ENCODE data around the gene TTLL11.

The TTLL11 gene

DNA sequence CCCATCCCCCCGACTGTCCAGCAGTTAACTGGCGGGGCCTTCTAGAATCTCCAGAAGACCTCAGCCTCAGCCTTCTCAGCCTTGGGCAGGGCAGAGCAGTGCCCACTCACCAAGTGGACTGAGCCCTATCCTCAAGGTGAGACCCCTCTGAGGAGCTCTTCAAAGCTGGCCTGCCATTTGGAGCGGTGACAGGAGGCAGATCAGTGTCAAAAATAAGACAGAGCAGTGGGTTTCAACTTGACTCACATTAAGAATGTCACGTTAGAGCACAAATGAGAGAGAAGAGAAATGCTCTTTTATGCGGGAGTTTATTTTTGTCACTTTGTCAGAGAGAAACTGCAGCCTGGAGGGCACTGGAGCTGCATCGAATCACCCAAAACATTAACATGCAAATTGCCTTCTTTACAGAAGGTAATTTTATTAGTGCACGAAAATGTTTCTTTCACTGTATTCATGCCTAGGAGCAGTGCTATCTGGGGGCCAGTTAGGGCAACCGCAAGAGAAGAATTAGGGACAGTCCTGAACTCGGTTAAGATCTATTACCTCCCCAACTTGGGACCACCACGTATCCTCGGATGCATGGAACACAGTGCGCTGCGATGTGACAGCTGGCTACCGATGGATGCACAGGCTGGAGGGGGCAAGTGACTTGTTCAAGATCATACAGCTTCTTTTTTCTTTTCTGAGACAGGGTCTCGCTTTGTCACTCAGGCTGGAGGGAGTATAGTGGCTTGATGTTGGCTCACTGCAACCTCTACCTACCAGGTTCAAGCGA is 253.2 kb downstream of the TTLL11 start:
- DNase-seq = no peak

DNA sequence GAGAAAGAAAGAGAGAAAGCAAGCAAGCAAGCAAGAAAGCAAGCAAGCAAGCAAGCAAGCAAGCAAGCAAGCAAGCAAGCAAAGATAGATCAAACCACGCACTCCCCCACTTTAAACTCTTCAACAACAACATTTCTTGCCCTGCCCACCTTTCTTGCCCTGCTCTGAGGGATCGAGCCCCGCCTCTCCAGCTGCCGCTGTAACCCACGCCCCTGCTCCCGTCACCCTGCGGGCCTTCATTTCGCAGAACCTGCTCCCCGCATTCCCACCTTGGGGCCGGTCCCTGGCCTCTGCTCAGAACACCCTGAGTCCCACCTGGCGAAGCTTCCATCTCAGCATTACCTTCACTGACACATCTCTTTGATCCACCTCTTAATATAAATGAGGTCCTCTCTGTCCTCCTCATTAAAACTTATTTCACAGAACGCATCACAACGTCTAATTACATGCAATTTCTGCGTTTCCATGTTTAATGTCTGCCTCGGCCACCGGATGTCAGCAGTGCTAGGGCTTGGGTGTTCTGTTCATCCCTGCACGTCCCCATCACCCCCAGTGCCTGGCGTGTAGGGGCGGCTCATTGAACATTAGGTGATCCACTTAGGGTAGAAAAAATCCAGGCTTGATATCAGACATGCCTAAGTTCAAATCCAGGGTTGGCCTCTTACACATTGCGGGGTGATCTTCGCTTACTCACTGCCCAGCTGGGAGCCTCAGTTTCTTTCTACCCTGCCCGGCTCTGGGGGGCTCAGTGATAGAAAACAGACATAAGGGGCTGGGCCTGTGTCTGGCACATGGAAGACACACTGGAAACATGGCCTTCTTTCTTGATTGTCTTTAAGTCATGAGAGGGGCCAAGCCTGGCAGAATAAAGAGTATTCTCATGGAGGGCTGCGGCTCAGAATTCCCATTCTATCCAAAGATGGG is 254.1 kb downstream of the TTLL11 start:
- no peak for DNase-seq

DNA sequence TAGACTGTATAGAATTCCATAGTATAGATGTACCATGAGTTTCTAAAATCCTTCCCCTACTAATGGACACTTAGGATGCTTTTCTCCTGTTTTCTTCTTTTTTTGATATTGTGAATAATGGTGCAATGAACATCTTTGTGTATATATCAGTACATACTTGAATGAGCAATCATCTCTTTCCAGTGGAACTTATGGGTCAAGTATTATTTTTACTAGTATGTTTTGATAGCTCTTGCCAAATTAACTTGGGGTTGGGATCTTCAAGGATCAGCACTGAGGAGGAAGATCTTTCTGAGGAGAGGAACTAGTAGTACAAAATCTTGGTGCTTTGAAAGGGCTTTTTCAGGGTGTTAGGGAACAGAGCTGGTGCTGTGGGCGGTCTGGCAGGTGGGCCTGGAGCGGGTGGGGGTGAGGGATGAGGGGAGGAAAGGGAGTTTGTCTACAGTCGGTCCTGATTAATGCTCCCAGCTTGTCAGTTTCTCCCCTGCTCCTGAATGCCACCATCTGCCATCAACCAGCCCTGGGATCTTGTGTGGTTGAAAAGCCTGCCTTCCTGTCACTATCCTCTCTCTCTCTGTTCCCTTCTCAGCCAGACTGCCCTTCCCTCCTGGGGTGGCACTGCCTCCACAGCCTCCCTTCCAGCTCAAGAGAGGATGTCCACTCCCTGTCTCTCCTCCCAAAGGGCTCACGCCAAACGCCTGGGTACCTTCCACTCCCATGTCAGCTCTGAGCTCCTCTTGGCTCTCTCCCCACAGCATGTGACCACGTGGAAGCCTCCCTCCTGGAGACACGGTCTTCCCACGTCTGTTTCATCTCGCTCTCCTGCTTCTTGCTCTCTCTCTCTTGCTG is 255.8 kb downstream of the TTLL11 start:
- DNase-seq = no peak

DNA sequence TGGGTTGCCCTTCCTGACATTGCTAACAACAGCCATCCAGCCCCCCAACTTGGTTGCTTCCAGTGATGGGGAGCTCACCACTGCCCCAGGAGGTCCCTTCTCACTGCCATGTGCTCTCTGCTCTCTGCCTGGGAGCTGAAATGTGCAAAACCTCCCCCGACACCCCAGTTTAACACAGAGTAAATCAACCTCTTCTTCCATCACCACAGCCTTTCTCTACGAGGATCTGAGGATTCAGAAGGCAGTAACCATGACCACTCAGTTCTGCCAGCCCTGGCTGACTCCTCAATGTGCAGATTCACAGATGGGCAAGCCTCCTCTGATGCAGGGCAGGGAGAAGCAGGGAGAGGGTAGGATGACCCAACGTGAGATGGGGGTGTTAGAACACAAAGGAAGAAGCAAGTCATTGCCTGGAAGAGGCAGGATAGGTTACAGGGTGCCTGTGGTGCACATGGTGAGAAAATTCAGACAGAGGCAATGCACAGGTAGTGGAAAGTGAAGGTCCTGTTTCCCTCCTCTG is 256.7 kb downstream of the TTLL11 start:
- DNase-seq = no peak

DNA sequence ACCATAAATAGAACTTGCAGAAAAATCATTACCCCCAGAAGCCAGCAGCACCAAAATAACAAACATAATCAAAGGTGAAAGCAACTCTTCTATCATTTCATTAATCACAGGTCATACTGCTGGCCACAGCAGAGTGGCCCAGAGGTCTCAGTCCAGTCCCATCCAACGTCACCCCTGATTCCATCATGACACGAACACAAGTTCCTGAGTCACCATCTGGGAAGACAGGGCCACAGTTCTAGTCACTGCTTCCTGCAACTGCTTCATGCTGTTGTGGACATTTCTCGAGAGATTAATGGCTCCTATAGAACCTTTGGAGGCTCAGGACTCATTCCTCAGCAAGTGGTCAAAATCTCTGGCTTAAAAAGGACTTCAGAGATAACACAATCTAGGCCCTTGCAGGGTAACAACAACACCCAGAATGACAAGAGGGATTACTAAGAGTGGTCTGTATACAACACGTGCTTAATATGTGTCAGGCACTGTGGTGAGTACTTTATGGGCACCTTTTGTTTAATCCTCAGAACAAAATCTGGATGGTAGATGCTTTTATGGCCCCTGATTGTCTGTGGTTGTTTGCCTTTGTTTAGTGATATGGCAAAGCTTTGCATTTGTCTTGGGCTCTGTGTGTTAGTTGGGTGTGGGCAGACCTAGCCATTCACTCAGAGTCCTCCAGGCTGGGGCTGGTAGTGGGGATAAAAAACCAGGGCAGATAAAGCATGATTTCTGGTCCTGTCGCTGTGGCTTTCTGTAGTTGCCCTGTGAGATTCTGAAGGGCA is 257.3 kb downstream of the TTLL11 start:
- no peak for DNase-seq

DNA sequence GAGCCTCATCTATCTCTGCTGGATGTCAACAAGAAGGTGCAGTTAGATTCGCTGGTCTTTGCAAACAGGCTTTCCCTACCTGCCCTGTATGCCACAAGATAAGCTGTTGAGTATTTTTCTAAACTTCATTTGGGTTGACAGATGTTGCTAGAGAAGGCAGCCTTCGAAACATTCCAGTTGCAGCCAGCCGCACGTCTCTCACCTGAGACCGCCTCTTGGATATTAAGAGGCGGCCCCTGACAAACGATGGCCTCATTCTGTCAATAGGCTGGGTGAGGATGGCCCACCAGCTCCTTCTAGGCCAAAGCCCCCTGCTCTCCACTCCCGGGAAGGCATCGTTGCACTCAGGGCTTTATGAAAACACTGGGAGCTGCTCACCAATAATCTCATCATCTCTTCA is 260.0 kb downstream of the TTLL11 start:
- no peak for DNase-seq

DNA sequence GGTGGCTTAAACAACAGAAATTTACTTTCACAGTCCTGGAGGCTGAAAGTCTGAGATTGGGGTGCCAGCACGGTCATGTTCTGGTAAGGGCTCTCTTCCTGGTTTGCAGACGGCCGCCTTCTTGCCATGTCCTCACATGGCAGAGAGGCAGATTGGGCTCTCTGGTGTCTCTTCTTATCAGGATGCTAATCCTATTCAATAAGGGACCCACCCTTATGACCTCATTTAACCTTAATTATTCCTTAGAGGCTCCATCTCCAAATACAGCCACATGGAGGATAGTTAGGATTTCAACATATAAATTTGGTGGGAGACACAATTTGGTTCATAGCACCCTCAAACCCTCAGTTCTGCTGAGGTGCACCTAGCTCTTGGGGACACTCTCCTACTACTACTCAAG is 261.2 kb downstream of the TTLL11 start:
- no peak for DNase-seq

DNA sequence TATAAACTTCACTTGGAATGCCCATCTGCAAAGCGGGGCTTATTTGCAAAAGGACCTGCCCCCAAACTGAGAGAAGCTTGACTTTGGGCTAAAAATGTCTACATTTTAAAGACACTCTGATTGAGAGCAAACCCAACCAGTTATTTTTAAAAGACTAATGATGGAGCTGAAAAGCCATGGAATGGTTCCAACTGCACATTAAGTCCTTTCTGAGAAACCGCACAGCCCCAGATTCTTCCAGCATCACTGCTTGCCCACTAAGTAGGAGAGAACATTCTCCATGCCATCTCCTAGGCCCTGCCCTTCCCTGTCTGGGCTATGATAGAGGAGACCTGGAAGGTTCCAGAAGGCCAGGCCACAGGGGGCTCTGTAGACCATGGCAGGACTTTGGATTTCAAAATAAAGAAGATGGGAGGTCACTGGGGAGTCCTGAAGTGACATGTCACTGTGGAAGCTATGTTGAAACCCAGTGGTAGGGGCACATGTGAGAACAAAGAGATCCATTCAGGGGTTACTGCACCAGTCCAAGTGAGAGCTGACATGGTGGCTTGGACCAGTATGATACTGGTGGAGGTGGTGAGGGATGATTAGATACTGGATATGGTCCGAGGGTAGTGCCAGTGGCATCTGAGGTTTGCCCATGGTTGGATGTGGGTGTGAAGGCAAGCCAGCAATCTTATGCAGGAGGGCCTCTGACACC is 262.5 kb downstream of the TTLL11 start:
- no peak for DNase-seq

DNA sequence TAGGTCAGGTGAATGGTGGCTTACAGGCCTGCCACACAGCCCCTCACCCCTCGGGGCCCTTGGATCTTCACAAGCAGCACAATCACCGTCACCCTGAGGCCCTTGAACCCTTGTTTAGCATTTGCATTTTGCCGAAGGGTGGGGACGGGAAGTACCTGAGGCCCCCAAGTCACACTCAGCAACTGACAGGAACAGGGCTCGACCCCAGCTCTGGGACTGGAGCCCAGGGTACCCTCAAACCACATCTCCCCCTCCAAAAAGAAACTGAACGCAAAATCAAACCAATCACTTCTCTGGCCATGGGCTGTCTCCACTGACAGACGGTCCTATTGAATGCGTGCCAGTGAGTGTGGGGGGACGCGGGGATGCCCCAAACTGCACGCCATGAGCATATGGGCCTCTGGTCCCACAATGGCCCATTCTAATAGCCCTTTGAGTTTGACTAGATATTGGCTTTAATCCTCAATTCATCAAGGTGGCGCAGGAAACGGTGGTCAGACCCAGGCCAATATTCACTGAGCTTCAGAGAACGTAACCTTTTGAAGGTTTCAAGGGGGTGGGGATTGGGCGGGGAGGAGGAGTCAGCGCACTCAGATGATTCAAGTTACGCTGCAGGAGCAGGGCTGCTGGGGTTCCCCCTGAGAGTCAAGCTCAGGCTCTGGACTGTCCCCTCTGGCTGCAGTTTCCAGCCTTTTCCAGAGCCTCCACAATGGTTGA is 265.7 kb downstream of the TTLL11 start:
- DNase-seq = no peak

DNA sequence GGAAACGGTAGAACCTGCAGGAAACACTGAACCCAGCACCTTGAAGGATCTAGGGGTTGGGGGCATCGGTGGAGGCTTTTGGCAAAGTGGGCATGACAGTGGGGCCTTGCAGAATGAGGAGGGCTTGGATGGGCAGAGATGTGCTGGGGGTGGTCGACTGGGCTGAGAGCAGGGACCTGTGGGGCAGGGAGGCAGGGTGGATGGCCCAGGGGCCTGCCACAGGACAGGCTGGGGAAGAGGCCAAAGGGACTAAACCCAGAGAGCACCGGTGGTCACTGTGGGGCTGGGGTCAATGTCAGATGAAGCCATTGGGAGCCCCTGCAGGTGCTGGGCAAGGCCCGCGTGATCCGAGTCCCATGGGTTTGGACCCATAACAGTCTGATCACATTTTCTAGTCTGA is 266.4 kb downstream of the TTLL11 start:
- no peak for DNase-seq

DNA sequence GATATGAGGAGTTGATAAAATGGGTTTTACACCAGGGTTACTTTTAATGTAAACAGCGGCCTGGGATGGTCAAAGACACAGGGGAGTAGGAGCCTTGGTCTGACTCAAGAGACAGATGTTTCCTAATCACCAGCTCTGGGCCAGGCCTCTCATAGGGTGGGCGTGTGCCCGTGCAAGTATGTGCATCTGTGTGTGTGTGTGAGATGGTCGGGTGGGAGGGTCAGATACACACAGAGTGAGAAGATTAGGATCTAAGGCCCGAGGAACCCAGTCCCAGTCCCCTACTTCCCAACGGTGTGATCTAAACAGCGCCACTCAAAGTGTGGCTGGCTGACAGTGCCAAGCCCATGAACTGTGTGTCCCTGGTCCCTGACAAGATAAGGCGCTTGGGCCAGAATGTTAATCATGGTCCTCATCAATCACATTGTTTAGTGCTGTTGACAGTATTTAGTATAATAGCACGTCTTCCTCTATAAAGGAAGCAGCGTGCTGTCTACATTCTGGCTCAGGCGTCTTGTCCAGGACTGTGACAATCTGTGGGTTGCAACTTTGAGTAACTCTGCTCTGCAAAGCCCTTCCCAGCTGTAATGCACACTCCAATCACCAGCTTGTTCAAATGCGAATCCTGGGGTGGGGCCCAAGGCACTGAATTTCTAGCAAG is 267.9 kb downstream of the TTLL11 start:
- no peak for DNase-seq

DNA sequence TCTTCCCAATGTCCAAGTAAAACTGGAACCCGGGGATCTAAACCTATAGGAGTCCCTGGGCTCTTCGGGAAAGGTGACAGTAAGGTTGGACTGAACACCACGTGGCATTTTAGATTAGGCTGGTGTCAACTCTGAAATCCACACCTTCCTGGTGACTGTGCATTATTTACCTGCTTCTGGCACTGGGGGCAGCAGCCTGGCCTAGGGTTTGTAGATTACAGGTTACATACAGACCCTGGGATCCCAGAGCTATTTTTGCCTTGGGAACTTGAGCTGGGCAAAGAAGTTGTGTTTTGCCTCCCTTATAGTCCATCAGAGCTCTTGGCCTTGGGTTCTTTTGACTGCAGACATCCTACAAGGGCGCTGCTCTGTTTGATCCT is 268.5 kb downstream of the TTLL11 start:
- DNase-seq = no peak

DNA sequence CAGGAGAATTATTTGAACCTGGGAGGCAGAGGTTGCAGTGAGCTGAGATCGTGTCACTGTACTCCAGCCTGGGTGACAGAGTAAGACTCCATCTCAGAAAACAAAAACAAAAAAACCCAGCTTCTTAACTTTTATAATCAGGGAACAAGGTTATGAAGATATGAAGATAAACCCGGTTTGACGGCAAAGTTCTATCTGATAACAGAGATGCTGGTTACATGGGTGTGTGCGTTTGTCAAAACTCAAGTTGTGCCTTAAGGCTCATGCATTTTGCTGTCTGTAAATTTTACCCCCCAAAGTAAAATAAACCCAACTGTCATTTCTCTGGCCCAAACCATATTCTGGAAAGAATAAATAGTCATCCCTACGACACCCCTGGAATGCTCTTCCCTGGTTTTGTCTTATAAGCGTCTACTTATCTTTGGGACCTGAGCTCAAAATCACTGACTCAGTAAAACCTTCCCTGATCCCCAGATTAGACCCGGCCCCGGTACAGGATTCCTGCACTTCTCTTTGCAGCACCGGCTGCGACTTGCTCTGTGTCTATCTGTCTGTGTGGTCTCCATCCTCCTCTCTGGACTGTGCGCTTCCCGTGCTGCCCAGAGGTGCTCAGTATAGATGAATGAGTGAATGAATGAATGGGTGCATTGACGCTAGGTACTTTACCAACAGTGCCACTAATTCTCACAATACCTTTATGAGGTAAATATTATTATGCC is 269.5 kb downstream of the TTLL11 start:
- no peak for DNase-seq

DNA sequence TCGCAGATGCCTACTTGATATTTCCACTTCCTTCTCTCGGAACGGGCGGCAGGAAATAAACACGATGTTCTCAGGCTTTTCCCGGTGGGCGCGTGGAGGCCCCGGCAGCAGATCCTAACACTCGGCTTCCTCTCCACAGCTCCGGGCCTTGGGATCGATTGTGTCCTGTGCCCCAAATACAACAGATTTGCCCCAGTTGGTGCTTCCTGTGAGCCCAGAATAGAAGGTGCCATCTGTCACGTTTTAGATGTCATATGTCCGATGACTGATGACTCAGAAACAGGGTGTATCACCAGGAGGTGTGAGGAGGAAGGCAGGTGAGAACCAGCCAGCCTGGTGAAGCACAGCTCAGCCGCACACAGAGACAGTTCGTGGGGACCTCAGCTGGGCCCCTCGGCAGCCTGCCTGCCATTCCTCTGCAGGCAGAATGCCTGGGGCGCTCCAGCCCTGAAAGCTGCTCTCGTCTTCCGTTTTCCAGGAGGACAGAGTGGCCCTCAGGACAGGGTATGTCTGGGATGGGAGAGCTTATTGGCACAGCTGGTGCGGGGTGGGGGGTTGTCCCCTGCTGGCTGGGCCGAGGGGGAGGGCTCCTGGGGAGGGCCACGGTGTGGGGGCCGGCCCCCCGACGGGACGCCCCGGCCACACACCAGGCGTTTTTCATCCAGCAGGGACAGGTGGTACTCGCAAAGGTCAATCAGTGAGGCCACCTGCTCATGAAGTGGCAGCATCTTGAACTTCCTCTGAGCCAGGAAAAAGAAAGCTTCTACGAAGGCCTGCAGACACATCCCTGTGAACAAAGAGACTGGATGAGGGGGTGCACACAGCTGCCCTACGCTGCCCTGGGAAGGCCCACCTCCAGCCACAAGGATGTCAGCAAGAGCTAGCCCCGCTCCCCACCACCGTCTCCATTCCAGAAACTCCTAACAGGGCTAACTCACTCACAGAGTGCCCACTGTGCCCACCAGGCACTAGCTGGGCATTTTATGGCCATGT is 270.7 kb downstream of the TTLL11 start:
- no peak for DNase-seq

DNA sequence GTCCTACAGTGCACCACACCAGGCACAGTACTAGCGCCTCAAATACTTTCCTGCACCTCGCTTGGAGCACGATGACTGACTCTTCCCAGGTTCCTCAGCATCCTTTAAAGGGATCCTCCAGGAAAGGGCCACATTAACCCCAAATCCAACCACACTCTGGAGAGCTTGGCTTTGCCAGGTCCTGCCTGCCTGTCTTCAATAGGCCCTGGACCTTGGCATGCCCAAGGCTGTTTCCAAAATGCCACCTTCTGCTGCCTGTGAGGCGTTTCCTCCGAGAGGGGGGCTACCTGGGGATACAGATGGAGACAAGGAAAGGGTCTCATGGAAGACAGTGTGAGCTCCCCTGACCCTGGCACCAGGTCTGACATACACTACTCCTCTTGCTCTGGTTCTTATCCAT is 271.8 kb downstream of the TTLL11 start:
- no peak for DNase-seq

DNA sequence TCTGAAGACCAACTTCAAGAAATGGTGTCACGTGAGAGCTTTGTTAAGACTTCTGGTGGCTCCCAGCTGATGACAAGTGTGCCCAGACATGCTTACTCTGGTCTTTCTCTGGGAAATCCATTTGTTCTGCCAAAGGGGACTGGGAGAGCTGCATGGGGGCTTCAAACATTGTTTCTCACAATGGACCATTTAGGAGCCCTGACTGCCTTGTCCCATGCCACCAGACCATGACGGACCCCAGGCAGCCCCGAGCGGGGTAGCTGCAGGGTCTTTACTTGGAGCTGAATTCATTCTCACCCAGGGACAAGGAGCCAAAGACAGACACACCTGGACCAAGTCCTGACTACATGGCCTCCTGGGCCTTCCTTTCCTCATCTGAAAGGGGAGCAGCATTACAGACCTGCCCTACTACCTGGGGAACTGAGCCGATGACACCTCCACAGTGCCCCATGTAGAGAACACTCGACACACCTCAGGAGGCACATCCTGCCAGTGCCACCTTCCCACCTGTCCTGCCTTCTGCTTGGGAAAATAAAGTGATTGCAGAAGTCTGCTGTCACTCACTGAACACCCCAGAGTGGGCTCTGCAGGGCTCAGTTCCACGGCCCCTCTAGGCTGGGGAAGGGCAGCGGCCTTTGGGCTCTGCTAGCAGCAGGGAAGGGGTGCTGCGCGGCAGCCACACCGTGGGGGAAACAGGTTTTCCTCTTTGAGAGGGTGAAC is 272.7 kb downstream of the TTLL11 start:
- no peak for DNase-seq

DNA sequence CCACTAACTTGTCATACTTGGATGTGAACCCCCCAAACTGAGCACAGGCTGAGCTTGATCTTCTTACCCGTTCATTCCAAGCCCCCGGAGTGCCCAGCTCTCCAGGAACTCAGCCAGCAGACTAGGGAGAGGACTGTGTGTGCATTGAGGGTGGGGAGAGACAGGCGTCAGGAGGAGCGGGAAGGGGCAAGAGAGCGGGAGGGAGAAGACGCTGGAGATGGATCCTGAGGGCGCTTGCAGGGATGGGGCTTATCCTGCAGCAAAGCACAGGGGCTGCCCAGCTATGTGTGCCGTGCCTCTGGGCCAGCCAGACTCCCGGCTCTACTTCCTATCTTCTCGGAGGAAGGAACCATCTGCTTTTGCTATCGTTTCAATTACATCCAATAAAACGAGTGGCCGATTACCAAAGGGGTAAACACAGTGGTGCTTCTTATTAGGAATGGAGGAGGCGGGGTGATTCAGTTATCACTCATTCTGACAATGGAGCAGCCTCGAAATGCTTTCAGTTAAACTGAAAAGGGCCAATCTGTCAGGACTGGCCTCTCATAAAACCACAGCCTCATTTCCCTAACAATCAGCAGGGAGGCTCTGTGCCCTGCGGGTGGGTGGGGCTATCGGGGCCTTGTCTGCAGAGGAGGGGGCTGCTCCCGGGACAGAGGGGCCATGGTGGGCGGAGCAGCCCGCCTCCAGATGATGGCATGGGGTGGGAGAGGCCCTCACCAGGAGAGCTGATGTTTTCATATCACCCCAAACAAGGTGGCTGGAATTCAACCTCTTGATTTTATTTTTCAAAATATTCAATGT is 273.5 kb downstream of the TTLL11 start:
- DNase-seq = no peak
